LNCAP (cell line): ENCODE data around the gene CA14.

Source experiments
- TF ChIP-seq, protein P1 (sequence below): fragments of 450-650 bp; IDR thresholded peaks from 2 replicates; pipeline ENCODE4 v1.5.1; 2017; ENCODE audit warnings: mild to moderate bottlenecking

CA14 gene

DNA sequence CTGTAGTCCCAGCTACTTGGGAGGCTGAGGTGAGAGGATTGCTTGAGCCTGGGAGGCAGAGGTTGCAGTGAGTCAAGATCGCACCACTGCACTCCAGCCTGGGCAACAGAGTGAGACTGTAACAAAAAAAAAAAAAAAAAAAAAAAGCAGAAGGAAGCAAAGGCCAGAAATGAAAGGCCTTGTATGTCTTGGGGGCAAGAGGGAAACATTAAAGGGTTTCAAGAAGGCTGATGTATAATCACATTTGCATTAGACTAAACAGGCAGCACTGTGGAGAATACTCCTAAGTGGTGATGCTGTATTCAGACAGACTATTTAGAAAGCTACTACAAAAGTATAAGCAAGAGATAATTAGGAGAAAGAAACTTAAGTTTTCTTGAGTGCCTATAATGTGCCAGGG is 32.0 kb upstream of the CA14 start:
- TF ChIP-seq, protein P1, sequence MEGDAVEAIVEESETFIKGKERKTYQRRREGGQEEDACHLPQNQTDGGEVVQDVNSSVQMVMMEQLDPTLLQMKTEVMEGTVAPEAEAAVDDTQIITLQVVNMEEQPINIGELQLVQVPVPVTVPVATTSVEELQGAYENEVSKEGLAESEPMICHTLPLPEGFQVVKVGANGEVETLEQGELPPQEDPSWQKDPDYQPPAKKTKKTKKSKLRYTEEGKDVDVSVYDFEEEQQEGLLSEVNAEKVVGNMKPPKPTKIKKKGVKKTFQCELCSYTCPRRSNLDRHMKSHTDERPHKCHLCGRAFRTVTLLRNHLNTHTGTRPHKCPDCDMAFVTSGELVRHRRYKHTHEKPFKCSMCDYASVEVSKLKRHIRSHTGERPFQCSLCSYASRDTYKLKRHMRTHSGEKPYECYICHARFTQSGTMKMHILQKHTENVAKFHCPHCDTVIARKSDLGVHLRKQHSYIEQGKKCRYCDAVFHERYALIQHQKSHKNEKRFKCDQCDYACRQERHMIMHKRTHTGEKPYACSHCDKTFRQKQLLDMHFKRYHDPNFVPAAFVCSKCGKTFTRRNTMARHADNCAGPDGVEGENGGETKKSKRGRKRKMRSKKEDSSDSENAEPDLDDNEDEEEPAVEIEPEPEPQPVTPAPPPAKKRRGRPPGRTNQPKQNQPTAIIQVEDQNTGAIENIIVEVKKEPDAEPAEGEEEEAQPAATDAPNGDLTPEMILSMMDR, result no peak

DNA sequence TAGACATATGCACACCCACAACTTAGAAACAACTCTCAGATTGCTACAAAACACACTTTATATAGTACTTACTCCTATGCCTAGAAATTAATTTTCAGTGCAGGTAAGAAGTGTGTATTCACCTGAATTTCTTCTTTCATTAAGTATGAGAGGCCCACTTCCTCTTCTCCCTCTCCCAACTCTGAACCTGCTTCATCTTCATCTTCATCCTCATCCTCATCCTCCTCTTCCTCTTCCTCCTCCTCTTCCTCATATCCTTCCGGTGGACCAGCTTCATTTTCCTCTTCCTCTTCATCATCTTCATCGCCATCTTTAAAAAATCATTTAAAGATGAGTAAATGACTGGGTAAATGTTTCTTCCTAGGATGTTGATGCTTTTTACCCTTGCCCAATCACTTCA is 31.1 kb upstream of the CA14 start:
- TF ChIP-seq, protein P1, result no peak

DNA sequence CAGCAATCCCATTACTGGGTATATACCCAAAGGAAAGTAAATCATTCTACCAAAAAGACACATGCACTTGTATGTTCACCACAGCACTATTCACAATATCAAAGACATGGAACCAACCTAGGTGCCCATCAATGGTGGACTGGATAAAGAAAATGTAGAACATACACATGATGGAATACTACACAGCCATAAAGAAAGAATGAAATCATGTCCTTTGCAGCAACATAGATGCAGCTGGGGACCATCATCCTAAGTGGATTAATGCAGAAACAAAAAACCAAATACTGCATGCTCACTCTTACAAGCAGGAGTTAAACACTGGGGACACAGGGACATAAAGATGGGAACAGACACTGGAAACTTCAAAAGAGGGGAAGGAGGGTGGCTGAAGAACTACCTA is 30.3 kb upstream of the CA14 start:
- TF ChIP-seq, protein P1, result no peak

DNA sequence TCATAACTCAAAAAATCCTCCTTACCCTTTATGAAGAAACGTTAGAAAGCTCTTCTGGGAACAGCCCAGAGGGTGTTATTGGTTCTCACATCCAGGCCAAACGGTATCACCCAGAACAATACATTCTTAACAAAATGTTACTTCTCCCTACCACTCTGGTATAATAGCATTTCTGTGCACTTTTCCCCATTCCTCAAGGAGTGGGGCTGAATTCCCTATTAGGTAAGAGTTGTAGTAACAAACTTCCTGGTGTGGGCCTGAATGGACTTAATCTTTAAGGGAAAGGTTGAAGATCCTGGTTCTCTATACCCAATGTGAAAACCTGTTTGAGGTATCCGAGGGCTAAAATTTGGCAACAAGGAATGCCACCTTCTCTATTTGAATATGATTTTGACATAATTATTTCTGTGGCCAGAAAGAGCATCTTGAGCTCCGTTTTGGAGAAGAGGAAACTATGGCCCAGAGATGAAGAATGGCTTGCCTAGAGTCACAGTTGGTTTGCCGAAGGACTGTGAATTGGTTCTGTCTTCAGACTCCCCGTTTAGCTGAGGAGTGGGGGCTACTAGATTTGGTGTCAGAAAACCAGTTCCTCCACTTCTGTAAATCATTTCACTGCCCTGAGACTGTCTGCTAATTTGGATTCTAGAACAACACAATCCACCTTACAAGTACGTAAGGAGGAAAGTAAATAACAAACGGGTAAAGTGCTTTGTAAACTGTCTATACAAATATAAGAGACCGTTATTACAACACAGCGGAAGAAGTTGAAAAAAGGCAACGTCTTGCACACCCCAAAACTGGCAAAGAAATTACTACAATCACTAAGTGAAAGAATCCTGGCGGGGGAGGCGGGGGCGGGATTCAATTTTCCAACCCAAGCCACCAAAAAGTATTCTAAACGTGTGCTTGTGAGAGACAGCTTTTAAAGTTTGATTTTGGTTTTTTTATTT is 23.9 kb upstream of the CA14 start:
- TF ChIP-seq, protein P1, result no peak

DNA sequence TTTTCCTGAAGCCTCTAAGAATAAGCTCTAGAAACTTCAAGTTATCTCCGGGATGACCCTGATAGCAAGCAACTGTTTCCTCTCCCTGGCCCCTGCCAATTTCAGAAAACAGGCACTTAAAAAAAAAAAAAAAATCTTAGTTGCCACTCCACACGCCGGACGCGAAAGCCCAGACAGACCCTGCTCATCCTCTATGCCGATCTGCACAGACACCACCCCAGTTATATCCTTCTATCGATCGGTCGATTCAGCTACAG is 23.3 kb upstream of the CA14 start:
- TF ChIP-seq, protein P1, result no peak

DNA sequence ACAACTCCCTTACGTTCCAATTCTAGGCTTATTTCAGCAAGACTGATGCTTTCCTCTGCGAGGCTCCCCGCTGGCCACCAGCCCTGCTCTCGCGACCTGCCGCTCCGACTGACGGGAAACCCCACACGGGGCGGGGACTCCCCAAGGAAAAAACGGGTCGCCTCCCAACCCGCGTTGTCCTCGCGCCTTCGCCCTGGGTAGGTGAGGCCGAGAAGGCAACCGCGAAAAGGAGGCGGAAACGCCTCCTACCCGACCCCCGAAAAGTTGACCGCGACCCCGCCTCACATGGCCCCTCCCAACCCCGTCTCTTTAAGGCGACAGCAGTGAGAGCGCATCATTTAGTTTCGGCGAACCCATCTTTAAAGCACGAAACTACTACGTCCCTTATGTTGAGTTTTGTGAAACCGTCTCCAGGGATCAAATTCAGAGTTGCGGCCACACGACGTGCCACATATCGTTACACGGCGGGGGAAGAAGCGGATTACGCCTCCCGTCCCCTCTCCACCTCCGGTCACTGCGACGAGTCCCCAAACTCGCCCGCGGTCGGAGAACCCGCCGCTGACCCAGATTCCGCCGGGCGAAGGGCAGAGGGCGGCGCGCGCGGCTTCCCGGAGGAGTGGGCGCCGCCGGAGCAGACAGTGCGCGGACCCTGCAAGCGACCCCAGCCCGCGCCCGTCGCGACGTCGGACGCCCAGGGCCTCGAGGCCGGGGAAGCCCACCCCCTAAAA is 22.8 kb upstream of the CA14 start:
- TF ChIP-seq, protein P1, result no peak

DNA sequence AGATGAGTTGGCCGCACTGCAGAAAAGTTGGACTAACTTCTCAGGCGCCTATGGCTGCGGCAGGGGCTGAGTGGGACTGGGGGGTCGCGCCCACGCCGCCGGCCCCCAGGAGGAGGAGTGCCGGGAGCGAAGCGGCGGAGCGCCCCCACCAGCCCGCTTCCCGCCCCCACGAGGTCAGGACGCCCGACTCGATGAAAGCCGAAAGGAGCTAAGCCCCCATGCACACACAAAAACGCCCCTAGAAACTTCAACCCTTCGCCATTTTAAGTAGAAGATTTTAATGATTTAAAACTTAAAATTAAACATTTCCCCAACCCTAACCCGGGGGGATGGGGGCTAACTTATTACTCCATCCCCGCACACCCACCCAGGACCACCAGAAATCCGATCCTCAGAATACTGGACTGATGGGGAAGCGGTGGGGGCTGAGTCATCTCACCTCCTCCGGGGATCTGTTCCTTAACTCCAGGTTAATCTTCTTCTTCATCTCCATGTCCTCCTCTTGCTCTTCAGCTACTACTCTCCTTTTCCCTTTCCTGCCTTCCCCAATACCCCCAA is 22.2 kb upstream of the CA14 start:
- TF ChIP-seq, protein P1, result no peak
